Ascending aorta (tissue), 2 donors: ENCODE data around the gene BCL2L15. TPM values are rescaled to one million over a fixed set of nuclear protein-coding genes. Genes with fewer than 3 reads are reported as not detected.
"Not testable (repeated sequence)": the region's sequence is repeated elsewhere in the genome, so short reads cannot be mapped to it uniquely, and the experiment has no call there.

ENCODE experiments used
- DNase-seq, 2 donors: peaks; one replicate each; pipeline ENCODE4 v3.0.0-alpha.2; 2019; ENCODE audit warnings: low spot score in 2 of 2
- H3K27ac ChIP-seq, 2 donors: fragments of 200-600 bp; sonication (generic); one replicate each; pipeline ENCODE4 v1.5.1; 2016 to 2017; ENCODE audit warnings: mild to moderate bottlenecking in 1 of 2
- H3K27me3 ChIP-seq: fragments of 200-600 bp; sonication (generic); one replicate; pipeline ENCODE4 v1.5.1; 2017
- H3K36me3 ChIP-seq, 2 donors: fragments of 200-600 bp; sonication (generic); one replicate each; pipeline ENCODE4 v1.5.1; 2016
- H3K4me1 ChIP-seq, 2 donors: fragments of 200-600 bp; sonication (generic); one replicate each; pipeline ENCODE4 v1.5.1; 2016 to 2017; ENCODE audit warnings: mild to moderate bottlenecking in 1 of 2
- H3K4me3 ChIP-seq, 2 donors: fragments of 200-600 bp; sonication (generic); one replicate each; pipeline ENCODE4 v1.5.1; 2016 to 2017; ENCODE audit warnings: mild to moderate bottlenecking in 1 of 2
- H3K9me3 ChIP-seq, 2 donors: fragments of 200-600 bp; sonication (generic); one replicate each; pipeline ENCODE4 v1.5.1; 2016
- intact Hi-C: fragments of 100-400 bp; cut with DNase I; formaldehyde crosslinking; loops from one replicate; pipeline ENCODE4 v1.15.1; 2023
- total RNA-seq: library from RNA; depleted of rRNA; stranded (reverse); fragments of >200 nt; gene quantifications from one replicate; pipeline ENCODE4 v1.1.0, GENCODE V29; 2016
- TF ChIP-seq, protein P1 (sequence below), 3 experiments: fragments of 200-600 bp in 2 of 3; fragments of 450-650 bp in 1 of 3; sonication (generic) in 2 of 3; IDR thresholded peaks; one replicate each; pipeline ENCODE4 v1.5.1; 2016 to 2019; ENCODE audit warnings: antibody characterized with exemption in 3 of 3, mild to moderate bottlenecking in 1 of 3, moderate library complexity in 1 of 3

The BCL2L15 gene
- total RNA-seq, 1 donor from 2014 or later, result not detected

DNA sequence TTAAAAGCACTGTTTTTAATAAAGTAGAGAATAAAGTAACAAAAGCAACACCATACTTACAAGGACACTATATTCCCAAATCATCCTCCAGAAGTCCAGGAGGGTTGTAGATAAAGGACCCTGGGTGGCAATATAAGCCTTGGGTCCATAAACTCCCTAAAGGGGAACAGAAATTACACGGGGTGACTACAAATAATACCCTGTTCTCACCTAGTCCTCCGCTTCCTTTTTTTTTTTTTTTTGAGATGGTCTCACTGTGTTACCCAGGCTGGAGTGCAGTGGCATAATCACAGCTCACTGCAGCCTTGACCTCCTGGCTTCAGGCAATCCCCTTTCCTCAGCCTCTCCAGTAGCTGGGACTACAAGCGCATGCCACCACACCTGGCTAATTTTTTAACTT lies 29.0 kb downstream of the BCL2L15 start:
- Histone ChIP-seq H3K9me3 (no peaks in the 10 kb centered on the region), H3K27ac (no peak overlapping the region), H3K4me1 (no peaks in the 10 kb centered on the region), H3K4me3 (no peak overlapping the region), H3K27me3 (no peaks in the 10 kb centered on the region), H3K36me3 (no peaks in the 10 kb centered on the region)
- TF ChIP-seq, protein P1, sequence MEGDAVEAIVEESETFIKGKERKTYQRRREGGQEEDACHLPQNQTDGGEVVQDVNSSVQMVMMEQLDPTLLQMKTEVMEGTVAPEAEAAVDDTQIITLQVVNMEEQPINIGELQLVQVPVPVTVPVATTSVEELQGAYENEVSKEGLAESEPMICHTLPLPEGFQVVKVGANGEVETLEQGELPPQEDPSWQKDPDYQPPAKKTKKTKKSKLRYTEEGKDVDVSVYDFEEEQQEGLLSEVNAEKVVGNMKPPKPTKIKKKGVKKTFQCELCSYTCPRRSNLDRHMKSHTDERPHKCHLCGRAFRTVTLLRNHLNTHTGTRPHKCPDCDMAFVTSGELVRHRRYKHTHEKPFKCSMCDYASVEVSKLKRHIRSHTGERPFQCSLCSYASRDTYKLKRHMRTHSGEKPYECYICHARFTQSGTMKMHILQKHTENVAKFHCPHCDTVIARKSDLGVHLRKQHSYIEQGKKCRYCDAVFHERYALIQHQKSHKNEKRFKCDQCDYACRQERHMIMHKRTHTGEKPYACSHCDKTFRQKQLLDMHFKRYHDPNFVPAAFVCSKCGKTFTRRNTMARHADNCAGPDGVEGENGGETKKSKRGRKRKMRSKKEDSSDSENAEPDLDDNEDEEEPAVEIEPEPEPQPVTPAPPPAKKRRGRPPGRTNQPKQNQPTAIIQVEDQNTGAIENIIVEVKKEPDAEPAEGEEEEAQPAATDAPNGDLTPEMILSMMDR (IDR thresholded peaks at IDR 0.05), result no peak
- intact Hi-C loops, result no loop called here
- no peak for DNase-seq

DNA sequence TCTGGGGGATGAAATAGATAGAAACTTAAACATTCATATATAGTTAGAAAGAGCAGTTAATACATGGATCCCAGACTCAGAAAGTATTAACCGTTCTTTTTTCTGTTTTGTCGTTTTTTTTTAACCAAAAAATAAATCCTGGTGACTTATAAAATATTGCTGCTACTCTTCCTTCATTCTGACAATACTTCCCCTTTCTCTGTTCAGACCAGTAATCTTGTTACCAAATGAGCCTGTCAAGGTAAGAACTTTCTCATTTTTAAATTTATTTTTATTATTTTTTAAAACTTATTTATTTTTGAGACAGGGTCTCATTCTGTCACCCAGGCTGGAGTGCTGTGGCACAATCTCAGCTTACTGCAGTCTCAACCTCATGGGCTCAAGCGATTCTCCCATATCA lies 29.6 kb downstream of the BCL2L15 start:
- no peaks in the 10 kb centered on the region for H3K27me3 ChIP-seq

DNA sequence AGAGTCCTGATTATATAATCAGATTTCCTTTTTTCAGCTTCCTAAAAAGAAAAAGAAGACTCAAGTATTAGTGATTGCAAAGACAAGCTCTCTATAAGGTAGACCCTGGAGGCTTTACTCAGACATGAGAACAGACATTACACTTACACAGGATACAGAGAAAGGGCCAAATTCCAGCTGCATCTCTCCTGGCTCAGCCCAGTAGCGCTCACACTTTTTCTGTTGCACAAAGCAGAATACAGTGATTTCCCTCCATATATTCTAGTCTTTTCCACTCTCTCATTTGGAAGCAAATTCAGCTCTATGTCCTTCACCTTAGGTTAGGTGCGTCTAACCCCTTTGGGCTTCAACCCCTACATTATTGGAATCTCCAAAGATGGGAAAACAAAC lies 31.0 kb downstream of the BCL2L15 start:
- intact Hi-C loops, result no loop called here
- TF ChIP-seq, protein P1 (IDR thresholded peaks at IDR 0.05), result no peak
- Histone ChIP-seq H3K4me1 (no peaks in the 10 kb centered on the region), H3K9me3 (no peaks in the 10 kb centered on the region), H3K27ac (no peak overlapping the region), H3K27me3 (no peaks in the 10 kb centered on the region), H3K4me3 (no peak overlapping the region), H3K36me3 (no peaks in the 10 kb centered on the region)
- no peak for DNase-seq

More for the DNA sequence above, 29.6 kb downstream of the BCL2L15 start:
- intact Hi-C loops, result no loop called here
- Histone ChIP-seq H3K4me1 (no peaks in the 10 kb centered on the region), H3K9me3 (no peaks in the 10 kb centered on the region), H3K4me3 (no peak overlapping the region), H3K36me3 (no peaks in the 10 kb centered on the region), H3K27ac (no peak overlapping the region)
- TF ChIP-seq, protein P1 (IDR thresholded peaks at IDR 0.05), result no peak
- DNase-seq, result no peak

DNA sequence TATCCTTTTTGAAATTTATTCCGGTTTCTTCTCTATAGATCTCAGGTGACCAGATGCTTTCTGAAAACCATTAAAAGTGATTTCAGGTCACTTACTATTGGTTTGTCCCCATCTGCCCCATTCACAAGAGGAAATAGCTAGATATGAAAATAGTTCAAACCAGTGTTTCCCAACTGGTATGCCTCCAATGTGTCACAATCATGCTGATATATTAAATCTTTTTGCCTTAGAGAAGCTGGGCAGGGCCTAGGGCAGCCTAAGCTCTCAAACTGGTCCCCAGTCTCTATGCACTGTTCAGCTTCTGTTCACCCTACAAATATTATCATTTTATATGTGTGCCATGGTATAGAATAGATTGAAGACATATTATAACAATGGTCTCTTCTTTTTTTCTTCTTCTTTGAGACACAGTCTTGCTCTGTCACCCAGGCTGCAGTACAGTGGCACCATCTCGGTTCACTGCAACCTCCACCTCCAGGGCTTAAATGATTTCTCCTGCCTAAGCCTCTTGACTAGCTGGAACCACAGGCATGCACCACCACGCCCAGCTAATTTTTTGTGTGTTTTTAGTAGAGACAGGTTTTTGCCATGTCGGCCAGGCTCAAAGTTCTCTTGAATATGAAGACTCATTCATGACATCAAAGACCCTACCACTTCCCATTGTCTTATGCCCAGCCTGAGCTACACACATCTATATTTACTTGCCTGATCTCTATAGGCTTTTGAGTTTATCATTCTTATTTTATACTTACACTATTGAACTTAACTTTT lies 31.6 kb downstream of the BCL2L15 start:
- H3K4me3 ChIP-seq, result no peak overlapping the region
- intact Hi-C loops, result no loop called here
- no peaks in the 10 kb centered on the region for H3K36me3 ChIP-seq
- no peak for DNase-seq
- no peaks in the 10 kb centered on the region for H3K9me3 ChIP-seq
- no peak overlapping the region for H3K27ac ChIP-seq
- TF ChIP-seq, protein P1 (IDR thresholded peaks at IDR 0.05), result no peak
- H3K27me3 ChIP-seq, result no peaks in the 10 kb centered on the region
- H3K4me1 ChIP-seq, result no peaks in the 10 kb centered on the region

DNA sequence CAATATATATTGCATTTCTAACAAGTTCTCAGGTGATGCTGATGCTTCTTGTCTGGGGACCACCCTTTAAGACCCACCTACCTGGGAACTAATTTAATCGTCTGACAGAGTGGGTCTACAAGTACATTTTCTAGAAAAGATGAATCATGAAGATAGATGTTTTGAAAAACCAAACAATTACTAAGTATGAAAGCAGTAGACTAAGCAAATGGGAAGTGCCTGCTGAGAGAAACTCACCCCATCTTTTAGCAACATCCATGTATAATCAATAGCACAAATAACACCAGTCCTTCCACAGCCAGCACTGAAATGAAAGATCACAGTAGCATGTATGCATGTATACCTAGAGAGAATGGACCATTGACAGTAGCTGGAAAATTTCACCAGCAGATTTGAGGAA lies 33.1 kb downstream of the BCL2L15 start:
- DNase-seq, result no peak
- Histone ChIP-seq H3K27ac (no peak overlapping the region), H3K27me3 (no peaks in the 10 kb centered on the region), H3K4me3 (no peak overlapping the region), H3K36me3 (no peaks in the 10 kb centered on the region), H3K4me1 (no peaks in the 10 kb centered on the region), H3K9me3 (no peaks in the 10 kb centered on the region)
- intact Hi-C loops, result no loop called here
- TF ChIP-seq, protein P1 (IDR thresholded peaks at IDR 0.05), result no peak

DNA sequence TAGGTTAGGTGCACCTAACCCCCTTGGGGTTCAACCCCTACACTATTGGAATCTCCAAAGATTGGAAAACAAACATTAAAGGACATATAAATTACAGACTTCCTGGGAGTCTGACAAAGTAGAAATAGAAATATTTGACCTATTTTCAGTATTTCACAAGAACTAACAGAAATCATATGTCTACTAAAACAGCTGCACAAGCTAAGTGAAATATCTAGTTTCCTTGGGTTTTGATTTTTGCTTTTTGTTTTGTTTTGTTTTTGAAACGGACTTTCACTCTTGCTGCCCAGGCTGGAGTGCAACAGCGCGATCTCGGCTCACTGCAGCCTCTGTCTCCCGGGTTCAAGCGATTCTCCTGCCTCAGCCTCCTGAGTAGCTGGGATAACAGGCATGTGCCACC lies 34.7 kb downstream of the BCL2L15 start:
- H3K36me3 ChIP-seq, H3K27me3 ChIP-seq, DNase-seq, intact Hi-C loops, H3K4me3 ChIP-seq, H3K9me3 ChIP-seq, H3K4me1 ChIP-seq, H3K27ac ChIP-seq: not testable (repeated sequence)
